ENCODE measurements around the gene BBLN.
"Not testable (repeated sequence)": the region's sequence is repeated elsewhere in the genome, so short reads cannot be mapped to it uniquely, and the experiment has no call there.

The BBLN gene

GRCh38 chr9:128164307-128164885 lies 4.3 kb downstream of the BBLN start:
- DNase-seq: no peak

DNA sequence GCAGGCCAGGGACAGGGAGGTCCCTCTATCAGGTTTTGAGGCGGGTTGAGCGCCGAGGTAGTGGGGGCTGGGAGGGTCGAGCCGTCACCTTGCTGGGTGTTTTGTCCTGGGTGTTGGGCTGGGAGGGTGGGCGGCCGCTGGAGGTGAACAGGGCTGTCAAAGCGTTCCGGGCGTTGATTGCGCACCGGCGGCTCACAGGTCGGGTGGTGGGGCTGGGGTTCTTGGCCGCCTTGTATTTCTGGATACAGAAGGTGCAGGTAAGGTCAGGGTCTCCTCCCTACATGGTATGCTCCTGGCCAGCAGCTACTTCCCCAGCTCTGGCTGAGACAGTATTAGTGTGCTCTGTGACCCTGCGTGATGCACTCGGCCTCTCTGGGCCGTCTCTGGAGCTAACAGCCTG lies 6.1 kb downstream of the BBLN start:
- DNase-seq: no peak

DNA sequence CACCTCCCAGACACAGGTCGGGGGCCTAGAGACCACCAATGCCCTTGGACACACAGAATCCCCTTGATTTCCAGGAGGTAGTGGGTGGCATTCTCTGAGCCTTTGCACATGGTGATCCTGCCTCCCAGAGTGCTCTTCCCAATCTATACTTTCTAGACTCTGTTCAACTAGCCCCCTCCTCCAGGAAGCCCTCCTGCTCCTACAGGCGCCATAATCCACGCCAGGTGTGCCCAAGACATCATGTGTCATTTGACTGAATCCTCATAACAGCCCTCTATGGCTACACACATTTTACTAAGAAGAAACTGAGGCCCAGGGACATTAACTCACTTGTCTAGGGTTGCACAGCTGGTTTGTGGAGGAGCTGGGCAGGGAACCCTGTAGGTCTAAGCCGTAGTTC lies 7.1 kb downstream of the BBLN start:
- no peak for DNase-seq

DNA sequence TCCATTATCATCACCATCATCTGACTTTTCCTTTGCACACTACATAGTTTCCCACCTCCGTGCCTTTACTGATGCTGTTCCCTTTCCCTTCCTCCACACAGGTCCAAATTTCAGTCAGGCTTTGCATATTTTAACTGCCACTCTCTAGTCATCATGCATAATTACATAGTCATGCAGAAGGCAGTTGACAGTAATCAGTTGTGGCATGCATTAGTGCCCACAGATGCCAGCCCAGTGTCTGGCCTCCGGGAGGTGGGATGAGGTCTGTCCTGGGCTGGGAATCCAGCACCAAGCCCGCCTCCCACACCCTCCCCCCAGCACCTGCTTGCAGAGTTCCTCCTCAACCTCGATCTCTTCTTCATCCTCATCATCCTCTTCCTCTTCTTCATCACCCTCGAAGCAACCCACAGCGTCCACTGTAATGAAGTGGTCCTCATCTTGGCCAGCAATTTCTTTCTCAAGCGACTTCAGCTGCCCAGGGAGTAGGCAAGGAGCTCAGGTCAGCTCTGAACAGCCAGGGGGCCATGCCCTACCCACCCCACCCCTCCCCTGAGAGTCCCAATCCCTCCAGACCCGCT lies 8.8 kb downstream of the BBLN start:
- no peak for DNase-seq

- no peak for DNase-seq
These were observed 9.4 kb downstream of the BBLN start for GRCh38 chr9:128169492-128169891.

GRCh38 chr9:128169925-128170324 lies 9.9 kb downstream of the BBLN start:
- DNase-seq: no peak

GRCh38 chr9:128174062-128174461 lies 14.0 kb downstream of the BBLN start:
- DNase-seq: no peak

DNA sequence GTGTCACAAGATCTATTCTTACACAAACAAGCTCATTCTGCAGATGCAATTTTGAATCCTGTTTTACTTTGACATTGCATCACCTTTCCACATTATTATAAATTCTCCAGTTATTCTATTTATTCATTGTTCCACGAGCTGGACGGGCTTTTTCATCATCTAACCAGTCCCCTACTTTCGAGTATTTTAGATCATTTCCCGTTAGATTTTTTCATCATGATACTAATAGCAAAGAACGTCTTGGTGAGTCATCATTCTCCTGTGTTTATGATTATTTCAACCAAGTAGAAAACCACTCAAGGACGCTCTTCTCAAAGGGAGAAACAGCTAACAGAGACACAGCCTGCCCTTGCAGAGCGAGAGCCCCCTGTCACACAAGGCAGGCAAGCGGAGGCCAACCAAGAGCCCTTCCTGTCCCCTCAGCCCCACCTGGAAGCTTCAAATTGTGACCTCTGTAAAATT lies 15.1 kb downstream of the BBLN start:
- no peak for DNase-seq

- DNase-seq: no peak
These were observed 15.7 kb downstream of the BBLN start for GRCh38 chr9:128175726-128176125.

- DNase-seq: no peak
These were observed 18.9 kb downstream of the BBLN start for GRCh38 chr9:128178806-128179431.

DNA sequence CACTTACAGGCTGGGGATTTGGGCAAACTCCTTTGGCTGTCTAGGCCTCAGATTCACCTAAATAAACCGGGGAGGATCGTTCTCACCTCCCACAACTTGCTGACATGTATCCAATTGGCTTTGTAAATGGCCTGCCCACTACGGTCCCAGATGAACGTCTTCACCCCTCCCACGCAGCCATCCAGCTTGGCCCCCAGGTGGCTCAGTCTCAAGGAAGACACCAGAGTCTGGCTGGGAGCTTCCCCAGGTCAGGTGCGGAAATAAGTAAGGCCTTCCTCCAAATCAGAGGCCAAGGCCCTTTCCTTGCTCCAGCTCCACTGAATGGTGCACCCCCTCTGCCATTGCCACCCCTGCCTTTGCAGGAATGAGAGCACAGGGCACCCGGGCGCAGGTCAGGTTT lies 19.9 kb downstream of the BBLN start:
- DNase-seq: no peak

DNA sequence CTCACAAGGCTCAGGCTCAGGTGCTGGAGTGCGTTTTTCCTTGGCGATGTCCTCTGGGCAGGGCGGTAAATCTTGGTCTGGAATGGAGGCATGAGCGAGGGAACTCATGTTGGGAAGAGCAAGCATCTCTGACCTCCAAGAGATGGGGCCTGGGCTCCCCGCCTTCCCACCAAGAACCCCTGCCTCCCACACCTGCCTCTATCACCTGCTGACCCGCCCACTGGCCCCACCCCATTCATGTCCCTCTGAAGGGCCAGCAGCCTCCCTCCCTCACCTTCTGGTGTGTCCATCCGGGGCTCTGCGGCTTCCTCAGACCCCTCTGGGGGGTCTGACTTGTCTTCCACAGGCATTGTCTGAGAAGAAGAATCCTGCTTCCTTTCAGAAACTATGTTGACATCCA lies 20.4 kb downstream of the BBLN start:
- no peak for DNase-seq

DNA sequence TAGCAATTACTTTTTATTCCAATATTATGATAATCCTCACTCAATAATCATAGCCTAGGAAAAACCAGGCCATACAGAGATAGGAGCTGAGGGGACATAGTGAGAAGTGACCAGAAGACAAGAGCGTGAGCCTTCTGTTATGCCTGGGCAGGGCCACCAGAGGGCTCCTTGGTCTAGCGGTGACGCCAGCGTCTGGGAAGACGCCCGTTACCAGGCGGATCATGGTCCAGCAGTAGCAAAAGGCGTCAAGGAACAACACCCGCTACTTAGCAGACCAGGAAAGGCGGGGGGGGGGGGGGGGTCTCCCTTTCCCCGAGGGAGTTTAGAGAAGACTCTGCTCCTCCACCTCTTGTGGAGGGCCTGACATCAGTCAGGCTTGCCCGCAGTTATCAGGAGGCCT lies 21.4 kb downstream of the BBLN start:
- not testable (repeated sequence) for DNase-seq

GRCh38 chr9:128182893-128183588 lies 23.0 kb downstream of the BBLN start:
- no peak for DNase-seq

- no peak for DNase-seq
These were observed 26.2 kb downstream of the BBLN start for GRCh38 chr9:128185979-128186965.

DNA sequence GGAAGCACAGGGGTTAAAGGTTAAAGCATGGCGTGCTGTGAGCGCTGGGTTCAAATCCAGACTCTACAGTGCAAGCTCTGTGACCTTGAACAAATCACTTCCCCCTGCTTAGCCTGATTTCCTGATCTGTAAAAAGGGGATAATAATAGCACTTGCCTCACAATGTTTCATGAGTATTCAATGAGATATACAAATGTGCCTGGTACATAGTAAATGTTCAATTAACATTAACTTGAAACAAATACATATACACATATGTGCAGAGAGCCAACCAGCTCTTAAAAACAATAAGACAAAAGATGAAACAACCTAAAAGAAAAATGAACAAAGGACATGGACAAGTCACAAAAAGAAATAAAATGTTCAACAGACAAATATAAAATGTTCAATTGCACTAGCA lies 27.3 kb downstream of the BBLN start:
- no peak for DNase-seq

DNA sequence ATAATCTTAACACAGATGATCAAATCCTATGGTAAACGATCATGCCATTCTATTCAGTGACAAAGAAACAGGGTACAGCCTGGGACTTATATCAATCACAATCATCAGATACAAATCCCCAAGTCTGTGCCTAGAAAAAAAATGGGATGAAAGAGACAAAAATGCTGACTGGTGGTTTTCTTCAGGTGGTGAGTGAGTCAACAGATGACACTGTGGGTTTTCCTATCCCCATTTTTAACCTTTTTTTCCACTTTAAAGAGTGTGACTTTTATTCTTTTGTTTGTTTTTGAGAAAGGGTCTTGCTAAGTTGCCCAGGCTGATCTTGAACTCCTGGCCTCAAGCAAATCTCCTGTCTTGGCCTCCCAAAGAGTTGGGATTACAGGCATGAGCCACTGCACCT lies 28.1 kb downstream of the BBLN start:
- no peak for DNase-seq

GRCh38 chr9:128190013-128190412 lies 29.9 kb downstream of the BBLN start:
- no peak for DNase-seq

DNA sequence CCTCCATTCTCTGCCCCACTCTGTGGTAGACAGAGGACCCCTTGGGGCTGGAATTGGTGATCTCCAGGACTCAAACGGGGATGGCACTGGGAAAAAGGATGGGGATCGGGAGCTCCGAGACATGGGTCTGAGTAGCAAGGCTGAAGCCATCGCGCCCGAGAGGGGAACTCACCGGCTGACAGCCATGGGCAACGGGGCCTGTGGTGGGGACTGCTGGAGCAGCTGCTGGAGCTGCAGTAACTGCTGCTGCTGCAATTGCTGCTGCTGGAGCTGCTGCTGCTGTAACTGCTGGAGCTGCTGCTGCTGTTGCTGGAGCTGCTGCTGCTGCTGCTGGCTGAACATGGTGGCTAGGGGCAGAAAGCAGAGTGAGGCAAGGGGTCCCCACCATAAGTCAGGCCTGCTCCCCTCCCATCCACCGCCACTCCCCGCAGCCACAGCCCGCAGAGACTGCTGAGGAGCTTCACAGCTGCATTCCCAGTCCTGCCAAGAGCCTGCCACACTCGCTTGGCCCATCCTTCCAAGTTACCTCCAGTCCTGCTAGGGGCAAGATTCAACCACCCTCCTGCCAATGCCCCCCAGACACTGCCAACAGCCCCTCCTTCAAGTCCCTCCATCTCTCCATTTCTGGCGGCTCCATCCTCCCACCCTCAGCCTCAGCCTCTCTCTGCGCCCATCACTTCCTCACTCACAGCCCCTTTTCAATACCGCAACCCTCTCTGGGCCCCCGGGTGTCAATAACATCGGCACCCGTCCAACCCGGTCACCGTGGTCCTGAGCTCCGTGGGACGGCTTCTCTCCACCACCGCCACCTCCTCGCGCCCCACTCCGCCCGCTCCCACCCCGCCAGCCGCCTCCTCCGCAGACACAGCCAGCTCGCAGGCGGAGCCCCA lies 30.7 kb downstream of the BBLN start:
- DNase-seq: no peak

- peak; percentile 11 for DNase-seq
These were observed 31.5 kb downstream of the BBLN start, which contains the start of gene CIZ1 for GRCh38 chr9:128191406-128192046. TSS of gene CIZ1 (minus strand) at chr9:128191572. CDS start at chr9:128190857, 715 bp downstream.

Measured in NCI-H446 treated with DMSO at 0.1 percent for 48 hours (cell line).